Fibroblast of skin of left biceps (primary cell): Measurements from ENCODE around the gene THAP4.
"Not testable (repeated sequence)": the region's sequence is repeated elsewhere in the genome, so short reads cannot be mapped to it uniquely, and the experiment has no call there.

Experiments used
- DNase-seq, 2 experiments: peaks; one replicate each; pipeline ENCODE4 v3.0.0-alpha.2; 2013; ENCODE audit warnings: low read depth in 2 of 2

THAP4 gene

DNA sequence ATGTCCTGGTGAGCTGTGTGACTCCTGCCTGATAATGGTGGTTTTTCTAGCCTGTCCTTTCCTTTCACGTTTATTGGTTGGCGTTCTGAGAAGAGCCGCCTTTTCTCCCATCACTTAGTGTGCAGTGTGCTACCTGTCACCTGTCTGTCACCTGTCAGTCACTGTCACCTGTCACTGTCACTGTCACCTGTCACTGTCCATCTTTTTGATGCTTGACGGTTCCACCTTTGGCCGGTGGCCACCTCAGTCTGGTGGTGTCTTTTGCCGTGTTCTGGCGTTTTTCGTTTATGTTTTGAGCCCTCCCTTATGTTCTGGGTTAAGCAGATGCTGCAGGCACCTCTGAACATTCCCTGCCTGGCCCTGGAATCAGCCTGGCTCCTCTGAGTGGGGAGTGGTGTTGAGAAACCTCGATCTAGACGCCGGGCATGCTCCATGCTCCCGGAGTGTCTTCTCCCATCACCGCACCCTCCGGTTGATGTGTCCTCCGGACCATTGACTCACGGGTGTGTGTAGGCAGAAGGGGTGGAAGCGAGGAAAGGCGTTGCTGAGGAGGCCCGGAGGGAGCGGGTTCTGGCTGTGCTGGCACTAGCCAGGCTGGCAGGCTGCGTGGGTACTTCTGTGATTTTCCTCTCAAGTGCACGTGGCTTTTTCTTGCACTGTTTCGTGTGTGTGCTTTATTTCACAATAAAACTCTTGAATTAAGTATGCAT is 28.9 kb upstream of the THAP4 start:
- DNase-seq = no peak

DNA sequence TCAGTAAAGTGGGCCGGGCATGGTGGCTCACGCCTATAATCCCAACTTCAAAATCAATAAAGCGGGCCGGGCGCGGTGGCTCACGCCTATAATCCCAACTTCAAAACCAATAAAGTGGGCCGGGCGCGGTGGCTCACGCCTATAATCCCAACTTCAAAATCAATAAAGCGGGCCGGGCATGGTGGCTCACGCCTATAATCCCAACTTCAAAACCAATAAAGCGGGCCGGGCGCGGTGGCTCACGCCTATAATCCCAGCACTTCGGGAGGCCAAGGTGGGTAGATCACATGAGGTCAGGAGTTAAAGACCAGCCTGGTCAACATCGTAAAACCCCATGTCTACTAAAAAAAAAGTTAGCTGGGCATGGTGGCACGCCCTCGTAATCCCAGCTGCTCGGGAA is 25.8 kb upstream of the THAP4 start:
- not testable (repeated sequence) for DNase-seq

DNA sequence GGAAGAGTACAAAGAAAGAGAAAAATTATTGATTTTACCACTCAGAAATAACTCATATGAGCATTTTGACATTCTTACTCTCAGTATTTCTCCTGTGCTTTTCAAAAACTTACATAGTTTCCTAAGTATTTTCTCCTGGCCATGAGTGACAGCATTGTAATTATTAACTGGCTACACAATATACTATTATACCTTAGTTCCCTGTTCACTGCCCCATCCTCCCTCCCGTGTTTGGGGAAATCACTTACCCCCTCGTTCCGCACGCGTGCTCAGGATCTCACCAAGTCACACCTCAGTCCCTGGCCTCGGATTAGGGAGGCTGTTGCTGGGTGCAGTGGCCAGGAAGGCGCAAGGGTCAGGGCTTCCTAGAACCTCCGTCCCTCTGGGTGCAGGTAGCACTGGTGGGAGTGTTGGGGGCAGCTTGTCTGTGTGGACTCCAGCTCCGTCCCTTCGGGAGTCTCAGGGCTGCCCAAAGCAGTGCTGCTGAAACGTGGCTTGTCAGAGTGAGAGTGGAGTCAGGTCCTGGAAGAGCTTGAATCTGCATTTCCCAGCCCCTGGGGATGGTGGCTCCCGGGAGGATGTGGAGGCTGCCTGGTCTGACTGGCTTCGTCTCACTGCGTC is 23.7 kb upstream of the THAP4 start:
- DNase-seq = no peak

DNA sequence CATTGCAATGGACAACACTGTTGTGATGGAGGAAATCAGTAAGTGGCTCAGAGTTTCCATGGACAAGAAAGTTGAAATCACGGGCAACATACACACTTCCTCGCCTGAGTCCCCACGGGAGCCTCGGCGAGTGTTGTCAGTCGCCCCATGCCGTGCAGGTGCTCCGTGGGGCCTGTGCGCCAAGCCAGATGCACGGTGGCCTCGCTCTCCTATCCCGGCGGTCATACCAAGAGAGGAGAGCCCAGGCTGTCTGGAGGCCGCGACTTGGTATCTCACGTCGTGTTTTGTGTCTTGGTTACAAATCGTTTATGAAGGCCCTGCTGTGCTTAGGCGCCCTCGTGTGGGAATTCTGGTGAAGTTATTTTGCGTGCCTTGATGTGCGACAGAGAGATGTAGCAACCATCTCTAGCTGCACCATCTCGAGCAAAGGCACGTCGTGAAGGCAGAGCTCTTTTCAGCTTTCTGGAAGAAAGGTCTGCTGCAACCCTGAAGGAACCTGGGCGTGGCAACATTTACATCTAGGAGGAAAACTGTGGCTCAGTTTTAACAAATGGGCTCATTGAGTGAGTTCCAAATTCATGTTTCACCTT is 22.3 kb upstream of the THAP4 start:
- peak; percentile 24 to 29 for DNase-seq

DNA sequence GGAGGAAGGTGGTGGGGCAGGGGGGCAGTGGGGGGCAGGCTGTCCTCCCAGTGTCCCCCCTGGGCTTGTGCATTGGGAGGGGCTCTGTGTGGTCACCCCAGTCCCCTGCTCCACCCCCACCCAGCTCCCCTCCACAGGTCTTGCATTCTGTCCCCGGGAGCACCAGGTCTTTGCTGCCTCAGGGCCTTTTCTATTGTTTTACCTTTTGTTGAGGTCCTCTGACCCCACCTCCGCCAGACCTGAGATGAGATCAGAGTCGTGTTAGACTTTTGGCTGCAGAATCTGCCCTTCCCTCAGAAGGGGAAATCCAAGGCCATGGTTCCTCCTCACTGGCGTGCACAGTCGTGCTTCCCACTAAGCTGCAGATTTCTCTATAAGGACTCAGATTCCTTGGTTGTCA is 21.3 kb upstream of the THAP4 start:
- DNase-seq = no peak

DNA sequence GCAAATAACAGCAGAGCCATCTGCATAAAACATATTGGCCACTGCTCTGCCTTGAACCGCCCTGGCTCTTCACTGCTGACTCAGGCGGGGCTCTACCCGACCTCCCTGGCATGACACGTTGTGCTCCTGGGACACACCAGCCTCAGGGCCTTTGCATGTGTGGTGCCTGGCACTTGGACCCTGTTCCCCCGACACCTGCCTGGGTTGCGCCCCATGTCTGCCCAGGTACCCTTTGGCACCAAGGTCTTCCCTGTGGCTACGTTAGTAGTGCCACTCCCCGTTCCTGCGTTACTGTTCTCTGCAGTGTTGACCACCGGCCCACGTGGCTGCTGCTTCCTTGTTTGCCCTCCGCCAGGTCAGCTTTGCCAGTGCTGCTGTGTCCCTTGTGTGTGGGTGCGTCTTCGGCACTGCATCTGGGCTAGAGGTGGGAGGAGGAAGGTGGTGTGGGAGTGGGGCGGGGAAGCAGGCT is 20.9 kb upstream of the THAP4 start:
- DNase-seq = no peak

DNA sequence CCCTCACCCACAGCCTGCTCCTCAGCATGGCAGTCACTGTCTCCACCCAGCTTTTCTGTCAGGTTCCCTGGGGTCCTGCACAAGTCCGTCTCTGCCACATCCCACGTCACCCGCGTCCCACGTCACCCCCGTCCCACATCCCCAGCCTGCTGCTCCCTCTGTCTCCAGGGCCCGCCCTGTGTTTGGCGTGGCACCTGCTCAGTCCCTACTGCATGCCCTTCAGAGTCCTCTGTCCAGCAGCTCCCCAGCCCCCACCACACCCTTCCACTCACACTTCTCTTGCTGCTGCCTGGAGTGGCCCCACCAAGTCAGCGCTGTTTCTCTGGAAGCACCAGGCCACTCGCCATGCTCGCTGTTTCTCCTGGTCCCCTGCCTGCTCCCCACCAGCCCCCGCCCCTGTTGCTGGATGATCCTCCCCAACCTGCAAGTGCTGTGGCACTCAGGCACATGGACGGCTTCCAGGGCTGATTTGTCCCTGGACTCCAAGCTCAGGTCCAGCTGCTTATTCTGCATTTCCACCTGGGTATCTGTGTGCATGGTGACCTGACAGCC is 19.3 kb upstream of the THAP4 start:
- DNase-seq = no peak

DNA sequence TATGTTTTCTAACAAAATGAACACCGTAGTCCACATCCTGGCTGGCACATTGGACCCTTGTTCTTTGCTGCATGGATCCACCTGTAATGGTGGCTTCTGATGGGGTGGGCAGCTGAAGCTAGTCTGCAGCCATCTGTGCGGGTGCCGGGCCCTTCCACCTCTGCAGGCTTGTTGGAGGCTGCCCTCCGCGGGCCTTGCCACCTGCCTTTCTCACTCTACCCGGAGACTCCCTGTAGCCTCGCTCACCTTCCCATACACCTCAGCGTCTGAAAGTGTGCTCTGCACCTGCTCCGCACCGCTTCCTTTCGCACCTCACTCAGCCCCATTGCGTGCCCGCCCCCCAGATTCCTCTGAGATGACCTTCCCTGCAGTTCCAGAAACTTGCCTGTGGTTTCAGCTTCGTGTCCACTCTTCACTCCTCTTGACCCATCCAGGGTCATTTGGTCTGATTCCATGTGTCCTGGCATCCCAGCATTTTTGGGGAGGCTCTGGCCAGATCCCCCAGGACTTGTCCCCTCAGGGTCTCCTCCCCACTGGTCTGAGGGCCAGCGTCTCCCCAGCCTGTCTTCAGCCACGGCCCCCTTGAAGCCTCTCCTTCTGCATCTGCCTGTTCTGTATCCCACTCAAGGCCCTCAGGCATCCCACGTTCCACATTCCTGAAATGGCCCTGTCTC is 18.7 kb upstream of the THAP4 start:
- DNase-seq = no peak

DNA sequence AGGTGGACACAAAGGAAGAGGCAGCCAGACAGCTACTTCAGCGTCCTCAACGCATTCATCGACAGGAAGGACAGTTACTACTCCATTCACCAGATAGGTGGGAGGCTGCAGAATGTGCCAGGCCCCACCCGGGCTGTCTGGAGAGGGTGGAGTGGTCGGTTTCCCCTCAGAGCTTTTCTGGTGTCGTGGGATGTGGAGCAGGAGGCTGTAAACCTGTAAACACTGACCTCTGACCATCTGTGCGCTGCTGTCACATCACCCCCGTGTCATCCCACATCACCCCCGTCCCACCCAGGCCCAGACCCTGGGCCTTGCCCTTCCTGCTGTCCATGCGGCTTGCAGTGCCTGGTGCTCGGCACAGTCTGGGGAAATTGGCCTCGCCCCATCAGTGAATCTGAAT is 17.6 kb upstream of the THAP4 start:
- DNase-seq = no peak

DNA sequence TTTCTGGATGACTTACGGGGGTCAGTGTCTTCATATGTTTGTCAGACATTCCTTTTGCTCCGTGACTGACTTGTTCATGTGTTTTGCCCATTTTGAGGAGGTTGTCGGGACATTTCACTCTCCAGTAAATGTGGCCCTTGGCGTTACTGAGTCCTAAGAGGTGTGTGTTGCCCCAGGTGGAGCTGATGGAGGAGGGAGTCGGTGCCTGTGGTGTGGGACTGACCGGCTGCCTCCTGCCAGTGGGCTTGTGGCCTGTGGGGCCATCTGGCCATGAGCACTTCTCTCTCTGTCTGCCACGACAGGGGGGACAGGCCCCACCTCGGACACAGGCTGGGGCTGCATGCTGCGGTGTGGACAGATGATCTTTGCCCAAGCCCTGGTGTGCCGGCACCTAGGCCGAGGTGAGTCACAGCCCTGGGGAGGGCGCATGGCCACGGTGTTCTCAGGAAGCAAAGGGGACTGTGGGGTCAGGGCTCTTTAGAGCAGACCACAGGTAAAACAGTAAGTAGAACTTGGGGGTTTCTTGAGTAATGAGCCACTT is 16.3 kb upstream of the THAP4 start:
- DNase-seq = no peak

DNA sequence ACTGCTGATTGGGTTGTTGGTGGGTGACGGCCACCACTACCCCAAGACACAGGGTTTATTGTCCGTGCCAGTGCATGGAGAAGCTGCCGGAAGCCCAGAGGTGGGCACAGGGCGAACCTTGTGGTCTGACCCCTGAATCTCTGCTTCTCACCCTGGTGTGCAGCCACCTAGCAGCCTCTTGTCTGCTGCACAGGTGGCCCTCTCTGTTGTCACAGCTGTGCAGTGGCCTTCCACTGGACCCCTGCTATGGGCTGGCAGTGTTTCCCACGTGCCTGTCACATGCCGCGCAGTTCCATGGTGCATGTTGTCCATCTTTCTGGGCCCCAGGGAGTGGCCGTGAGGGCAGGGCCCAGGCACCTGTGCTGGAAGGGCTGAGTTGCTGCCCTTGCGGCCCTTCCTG is 15.8 kb upstream of the THAP4 start:
- no peak for DNase-seq

DNA sequence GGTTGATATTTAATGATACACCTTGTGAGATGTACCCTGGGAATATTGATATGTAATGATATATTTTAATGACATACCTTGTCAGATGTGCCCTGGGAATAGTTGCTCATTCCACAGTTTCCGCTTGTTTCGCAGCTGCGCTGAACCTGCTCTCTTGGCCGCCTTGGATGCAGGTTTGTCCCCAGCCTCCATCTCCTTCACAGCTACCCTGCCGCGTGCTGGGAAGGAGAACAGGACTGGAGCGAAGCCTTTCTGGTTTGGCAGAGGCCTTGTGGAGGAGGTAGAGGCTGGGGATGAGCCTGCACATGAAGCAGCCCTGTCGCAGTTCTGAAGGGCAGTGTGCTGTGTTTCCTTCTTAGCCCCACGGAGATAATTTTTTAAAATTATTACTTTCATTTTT is 15.2 kb upstream of the THAP4 start:
- DNase-seq = no peak

DNA sequence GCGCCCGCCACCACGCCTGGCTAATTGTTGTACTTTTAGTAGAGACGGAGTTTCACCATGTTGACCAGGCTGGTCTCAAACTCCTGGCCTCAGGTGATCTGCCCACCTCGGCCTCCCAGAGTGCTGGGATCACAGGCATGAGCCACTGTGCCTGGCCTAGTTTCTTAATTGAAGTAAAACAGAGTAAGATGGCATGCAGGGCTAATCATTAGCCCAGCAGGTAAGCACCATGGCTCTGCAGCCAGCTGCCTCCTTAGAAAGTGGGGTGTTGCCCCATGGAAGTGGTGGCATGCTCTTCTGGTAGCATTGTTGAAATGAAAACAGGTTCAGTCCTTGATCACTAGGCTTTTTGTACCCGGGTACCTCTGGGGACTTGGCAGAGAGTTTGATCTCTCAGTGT is 13.0 kb upstream of the THAP4 start:
- DNase-seq = no peak

DNA sequence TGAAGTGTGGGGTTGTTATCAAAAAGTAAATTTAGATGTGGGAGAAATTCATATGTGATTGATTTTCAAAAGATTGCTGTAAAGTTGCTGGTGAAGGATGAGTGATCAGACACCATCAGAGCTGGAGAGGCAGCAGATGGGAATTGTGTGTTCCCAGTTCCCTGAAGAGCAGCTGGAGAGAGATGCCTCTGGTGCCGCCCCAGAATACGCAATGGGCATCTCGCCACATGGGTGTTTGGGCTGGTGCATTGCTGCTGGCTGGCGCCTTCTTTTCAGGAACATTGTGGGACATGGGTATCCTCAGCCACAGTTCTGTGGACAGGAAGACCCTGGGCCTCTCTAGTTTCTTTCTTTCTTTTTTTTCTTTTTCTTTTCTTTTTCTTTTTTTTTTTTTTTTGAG is 12.4 kb upstream of the THAP4 start:
- no peak for DNase-seq

DNA sequence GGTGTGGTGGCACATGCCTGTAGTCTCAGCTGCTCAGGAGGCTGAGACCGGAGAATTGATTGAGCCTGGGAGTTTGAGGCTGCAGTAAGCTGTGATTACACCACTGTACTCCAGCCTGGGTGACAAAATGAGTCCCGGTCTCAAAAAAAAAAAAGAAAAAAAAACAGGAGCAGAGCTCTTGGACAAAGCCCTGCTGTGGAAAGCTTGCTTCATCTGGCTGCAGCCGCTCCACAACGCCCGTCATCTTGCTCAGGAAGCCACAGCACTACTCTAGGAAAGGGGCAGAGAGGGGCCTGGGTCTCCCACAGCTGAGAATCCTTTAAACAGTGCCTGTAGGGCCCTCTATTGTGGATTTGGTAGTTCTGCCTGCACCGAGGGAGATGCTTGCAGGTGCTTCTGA is 11.5 kb upstream of the THAP4 start:
- DNase-seq = no peak

DNA sequence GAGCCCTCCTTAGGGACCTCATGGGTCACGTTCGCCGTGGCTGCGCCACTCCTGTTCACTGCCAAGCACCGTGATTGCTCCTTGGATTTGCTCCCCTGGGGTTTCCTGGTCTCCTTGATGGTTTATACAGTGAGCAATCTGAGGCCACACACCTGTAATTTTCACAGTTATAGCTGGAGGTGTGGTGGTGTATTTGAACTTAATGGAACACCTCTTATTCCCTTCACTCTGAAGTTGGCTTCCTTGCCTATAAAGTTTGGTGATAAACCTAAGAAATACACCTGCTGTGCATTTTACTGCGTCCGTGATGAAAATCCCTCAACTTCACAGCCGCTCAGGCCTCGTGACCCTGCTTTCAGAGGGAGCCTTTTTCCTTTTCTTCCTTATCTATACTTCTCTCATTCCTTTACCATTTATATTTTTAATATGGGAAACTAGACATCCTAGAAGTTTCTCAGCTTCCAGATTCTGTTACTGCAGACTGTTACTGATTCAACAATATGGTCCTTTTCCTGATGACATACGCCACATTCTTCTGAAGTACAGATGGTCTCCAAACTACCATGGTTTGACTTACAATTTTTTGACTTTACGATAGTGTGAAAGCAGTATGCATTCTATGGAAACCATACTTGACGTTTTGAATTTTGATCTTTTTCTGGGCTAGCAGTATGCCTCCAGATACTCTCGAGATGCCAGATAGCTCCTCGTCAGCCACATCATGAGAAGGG is 9.1 kb upstream of the THAP4 start:
- DNase-seq = no peak

DNA sequence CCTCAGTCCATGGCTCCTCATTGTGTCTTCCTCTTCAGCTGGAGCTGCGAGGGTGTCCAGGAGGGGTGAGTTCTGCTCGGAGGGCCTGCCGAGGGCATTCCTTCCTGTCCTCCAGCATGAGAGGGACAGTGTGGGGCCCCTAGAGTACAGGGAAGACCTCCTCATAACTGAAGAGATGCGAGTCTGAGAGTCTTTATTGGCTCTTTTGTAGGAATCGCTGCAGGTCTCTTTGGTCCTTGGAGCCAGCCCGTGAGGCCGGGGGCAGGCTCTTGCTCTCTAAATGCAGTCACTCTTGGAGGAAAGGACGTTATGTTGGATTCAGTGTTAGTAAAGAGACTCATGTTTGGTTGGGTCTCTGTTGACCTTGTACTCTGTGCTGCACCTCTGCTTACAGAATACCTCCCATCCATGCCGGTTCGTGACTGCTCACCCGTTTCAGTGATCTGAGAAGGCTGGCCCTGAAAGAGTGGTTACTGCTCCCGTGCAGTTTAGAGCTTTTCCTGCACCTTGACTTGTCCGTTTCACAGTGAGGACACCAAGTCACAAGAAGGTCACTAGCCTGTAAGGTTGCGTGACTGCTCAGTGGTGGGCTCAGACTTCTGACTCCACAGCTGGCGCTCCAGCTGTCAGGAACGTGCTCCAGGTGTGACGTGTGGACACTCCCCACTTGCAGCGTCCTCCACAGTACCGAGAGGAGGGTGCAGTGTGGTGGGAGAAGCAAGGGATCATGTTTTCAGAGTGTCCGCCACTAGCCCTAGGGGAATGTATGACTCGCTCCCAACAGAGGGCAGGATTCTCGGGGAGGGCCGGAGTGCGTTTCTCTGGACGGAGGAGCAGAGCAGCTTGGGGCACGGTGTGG is 8.3 kb upstream of the THAP4 start:
- no peak for DNase-seq

DNA sequence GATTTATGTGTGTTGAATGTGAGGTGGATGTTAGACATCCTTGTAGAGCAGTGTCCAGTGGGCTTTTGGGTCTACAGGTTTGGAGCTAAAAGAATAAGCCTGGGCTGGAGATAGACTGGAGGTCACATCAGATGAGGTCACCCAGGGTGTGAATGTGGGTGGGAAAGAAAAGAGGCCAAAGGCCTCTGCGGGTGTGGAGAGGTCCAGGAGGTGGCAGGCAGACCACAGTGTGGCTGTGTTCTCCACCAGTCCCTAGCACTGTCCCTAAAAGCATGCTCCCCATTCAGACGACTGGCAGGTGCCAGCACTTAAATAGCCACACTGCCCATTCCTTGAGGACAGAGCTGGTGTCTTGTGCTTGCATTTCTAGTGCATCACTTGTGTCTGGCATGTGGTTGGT is 4.7 kb upstream of the THAP4 start:
- no peak for DNase-seq

DNA sequence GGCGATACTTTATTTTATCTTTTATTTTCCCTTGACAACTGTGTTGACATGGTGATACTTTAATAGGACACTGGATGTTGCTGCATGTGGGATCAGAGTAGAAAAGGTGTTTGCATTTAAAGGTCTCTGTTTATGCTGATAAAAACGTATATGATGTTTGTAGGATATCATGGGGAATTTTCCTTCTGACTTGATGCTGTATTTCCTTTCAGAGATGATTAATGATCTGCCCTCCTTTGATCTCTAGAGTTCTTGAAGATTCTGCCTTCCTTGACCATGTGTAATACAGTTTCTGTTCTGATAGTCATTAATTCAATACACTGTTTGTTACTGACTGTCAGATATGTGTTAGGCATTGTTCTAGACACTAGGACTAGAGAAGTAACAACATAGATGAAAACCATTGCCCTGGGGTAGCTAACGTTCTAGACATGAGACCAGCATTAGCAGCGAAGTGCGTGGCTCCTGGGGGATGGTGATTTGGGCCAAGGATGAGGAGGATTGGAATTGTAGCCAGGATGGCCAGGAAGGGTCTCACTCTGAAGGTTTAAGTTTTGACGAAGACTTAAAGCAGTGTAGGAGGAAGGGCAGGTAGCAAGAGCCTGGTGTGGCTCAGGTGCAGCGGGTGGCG is 3.3 kb upstream of the THAP4 start:
- DNase-seq = no peak

DNA sequence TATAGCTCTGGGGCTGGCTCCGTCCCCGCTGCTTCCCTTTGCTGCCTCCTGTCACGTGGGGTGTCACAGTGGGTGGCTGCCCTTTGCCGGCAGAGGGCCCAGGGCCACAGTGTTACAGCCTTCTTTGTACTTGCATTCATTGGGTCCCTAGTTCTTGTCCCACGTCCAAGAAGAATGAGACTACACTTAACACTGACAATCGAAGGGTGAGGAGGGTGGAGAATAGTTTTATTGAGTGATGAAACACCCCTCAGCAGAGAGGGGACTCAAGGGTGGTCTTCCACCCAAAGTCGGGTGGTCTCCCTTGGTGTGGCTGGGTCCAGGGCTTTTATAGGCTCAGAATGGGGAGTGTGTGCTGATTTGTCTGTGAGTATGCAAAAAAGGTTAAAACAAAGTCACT is 2.4 kb upstream of the THAP4 start:
- DNase-seq = no peak
